Esophagus muscularis mucosa (tissue), 4 donors: ENCODE results near the gene TTC33. TPM values are rescaled to one million over a fixed set of nuclear protein-coding genes. Genes with fewer than 3 reads are reported as not detected.

Experiments used
- DNase-seq: peaks from one replicate; pipeline ENCODE4 v3.0.0-alpha.2; 2017; ENCODE audit errors: extremely low spot score
- H3K27ac ChIP-seq, 4 donors: fragments of 200-600 bp; sonication (generic); replicated peaks in 1 of 4; 1 replicate in 3 of 4; 2 replicates in 1 of 4; pipeline ENCODE4 v1.5.1; 2016 to 2019; ENCODE audit warnings: mild to moderate bottlenecking in 1 of 4
- H3K27me3 ChIP-seq, 4 donors: fragments of 200-600 bp; sonication (generic); one replicate each; pipeline versions ENCODE4 v1.5.1 to v1.6.0; 2016 to 2019
- H3K36me3 ChIP-seq, 4 donors: fragments of 200-600 bp; sonication (generic); one replicate each; pipeline ENCODE4 v1.5.1; 2016 to 2019
- H3K4me1 ChIP-seq, 4 donors: fragments of 200-600 bp; sonication (generic); one replicate each; pipeline ENCODE4 v1.5.1; 2016 to 2019
- H3K4me3 ChIP-seq, 4 donors: fragments of 200-600 bp; sonication (generic); 1 replicate in 2 of 4; 2 replicates in 2 of 4; pipeline ENCODE4 v1.5.1; 2016 to 2019; ENCODE audit warnings: mild to moderate bottlenecking in 4 of 4, moderate library complexity in 1 of 4
- H3K9me3 ChIP-seq, 4 donors: fragments of 200-600 bp; sonication (generic); 1 replicate in 3 of 4; 2 replicates in 1 of 4; pipeline ENCODE4 v1.5.1; 2016 to 2019
- EP300 ChIP-seq: sonication (generic); formaldehyde crosslinking; IDR thresholded peaks from one replicate; pipeline ENCODE4 v1.6.1; 2017; ENCODE audit warnings: antibody characterized with exemption
- POLR2A ChIP-seq: fragments of 450-650 bp; IDR thresholded peaks from one replicate; pipeline ENCODE4 v1.6.1; 2017; ENCODE audit warnings: antibody characterized with exemption, moderate library complexity, mild to moderate bottlenecking, low read depth
- POLR2AphosphoS5 ChIP-seq, 2 donors: sonication (generic); formaldehyde crosslinking; IDR thresholded peaks; one replicate each; pipeline ENCODE4 v1.6.1; 2017; ENCODE audit warnings: antibody characterized with exemption in 2 of 2
- WGBS: methylation state at CpG from one replicate; pipeline ENCODE4 v1.1.5; 2018; 5-methylcytosine and 5-hydroxymethylcytosine counted together
- intact Hi-C: fragments of 100-400 bp; cut with DNase I; formaldehyde crosslinking; loops from one replicate; pipeline ENCODE4 v1.15.1; 2023
- total RNA-seq, 4 donors: library from RNA; depleted of rRNA; stranded (reverse); fragments of >200 nt; gene quantifications; one replicate each; pipeline versions ENCODE4 v1.1.0 to v1.2.1, GENCODE V29; 2016
- TF ChIP-seq, protein P1 (sequence below), 3 experiments: fragments of 200-600 bp in 2 of 3; fragments of 450-650 bp in 1 of 3; sonication (generic) in 2 of 3; IDR thresholded peaks; one replicate each; pipeline ENCODE4 v1.5.1; 2017 to 2019; ENCODE audit warnings: antibody characterized with exemption in 3 of 3, mild to moderate bottlenecking in 2 of 3, moderate library complexity in 1 of 3

Gene TTC33
- total RNA-seq, 4 donors from 2014 or later = 19.1 to 32.7 (median 24.0) TPM

DNA sequence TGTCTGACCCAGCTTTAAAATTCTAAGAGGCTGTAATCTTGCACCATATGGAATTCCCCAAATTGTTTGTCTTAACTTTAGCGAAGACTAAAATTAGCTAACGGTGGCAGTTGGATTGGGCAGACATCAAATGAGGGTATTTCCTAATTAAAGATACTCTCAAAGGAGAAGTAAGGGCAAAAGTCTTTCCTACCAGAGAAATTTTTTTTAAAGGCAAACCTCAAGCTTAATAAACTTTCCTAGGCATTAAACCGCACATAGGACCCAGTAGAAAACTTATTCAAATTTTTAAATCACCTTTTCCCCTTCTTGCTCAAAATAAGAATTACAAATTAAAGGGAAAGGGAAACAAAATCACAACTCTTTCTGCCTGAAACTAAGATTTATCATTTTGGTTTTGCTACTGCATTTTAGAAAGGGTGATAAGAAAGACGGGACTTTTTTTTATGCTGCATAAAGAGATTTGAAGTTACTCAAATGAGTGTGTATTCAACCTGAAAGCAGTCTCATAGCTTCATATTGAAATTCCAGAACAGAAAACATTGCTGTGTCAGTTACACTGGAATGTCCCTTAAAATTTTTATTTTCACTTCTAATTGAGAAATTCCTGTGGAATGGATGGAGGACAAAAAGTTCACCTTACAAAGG, 265.2 kb downstream of the TTC33 start:
- H3K36me3 ChIP-seq = no peaks in the 10 kb centered on the region
- H3K4me3 ChIP-seq = no peak overlapping the region
- 50% methylated on average over 4 of the region's 4 CpGs for WGBS
- intact Hi-C loops = no loop called here
- H3K4me1 ChIP-seq = no peaks in the 10 kb centered on the region
- TF ChIP-seq POLR2A (no peak), POLR2AphosphoS5 (IDR thresholded peaks at IDR 0.05) (no peak), EP300 (no peak)
- TF ChIP-seq, protein P1, sequence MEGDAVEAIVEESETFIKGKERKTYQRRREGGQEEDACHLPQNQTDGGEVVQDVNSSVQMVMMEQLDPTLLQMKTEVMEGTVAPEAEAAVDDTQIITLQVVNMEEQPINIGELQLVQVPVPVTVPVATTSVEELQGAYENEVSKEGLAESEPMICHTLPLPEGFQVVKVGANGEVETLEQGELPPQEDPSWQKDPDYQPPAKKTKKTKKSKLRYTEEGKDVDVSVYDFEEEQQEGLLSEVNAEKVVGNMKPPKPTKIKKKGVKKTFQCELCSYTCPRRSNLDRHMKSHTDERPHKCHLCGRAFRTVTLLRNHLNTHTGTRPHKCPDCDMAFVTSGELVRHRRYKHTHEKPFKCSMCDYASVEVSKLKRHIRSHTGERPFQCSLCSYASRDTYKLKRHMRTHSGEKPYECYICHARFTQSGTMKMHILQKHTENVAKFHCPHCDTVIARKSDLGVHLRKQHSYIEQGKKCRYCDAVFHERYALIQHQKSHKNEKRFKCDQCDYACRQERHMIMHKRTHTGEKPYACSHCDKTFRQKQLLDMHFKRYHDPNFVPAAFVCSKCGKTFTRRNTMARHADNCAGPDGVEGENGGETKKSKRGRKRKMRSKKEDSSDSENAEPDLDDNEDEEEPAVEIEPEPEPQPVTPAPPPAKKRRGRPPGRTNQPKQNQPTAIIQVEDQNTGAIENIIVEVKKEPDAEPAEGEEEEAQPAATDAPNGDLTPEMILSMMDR (IDR thresholded peaks at IDR 0.05) = no peak
- no peak for DNase-seq
- H3K27me3 ChIP-seq = no peaks in the 10 kb centered on the region
- H3K9me3 ChIP-seq = no peaks in the 10 kb centered on the region
- H3K27ac ChIP-seq = no peak overlapping the region

DNA sequence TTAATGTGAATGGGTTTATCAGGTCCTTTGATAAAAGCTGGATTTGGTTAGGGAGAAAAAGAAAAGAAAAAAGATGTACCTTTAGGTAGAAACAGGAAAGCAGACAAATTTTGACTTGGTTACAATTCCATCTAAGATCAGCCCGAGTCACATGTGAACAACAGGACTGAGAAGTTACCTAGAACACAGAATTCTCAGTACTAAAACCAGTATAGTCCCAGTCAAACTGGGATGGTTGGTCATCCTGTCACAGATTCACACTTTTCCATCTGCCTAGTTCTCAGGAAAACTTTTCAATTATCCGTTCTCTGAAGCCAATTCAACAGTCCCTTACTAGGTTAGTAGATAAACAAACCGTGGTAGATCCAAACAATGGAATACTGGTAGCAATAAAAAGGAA, 266.3 kb downstream of the TTC33 start:
- no peaks in the 10 kb centered on the region for H3K4me1 ChIP-seq
- no peaks in the 10 kb centered on the region for H3K9me3 ChIP-seq
- TF ChIP-seq EP300 (no peak), POLR2AphosphoS5 (IDR thresholded peaks at IDR 0.05) (no peak)
- no peak for DNase-seq
- no peak overlapping the region for H3K27ac ChIP-seq
- no peaks in the 10 kb centered on the region for H3K36me3 ChIP-seq
- H3K27me3 ChIP-seq = no peaks in the 10 kb centered on the region
- WGBS = 72% methylated on average over 3 of the region's 3 CpGs
- intact Hi-C loops = no loop called here
- H3K4me3 ChIP-seq = no peak overlapping the region

DNA sequence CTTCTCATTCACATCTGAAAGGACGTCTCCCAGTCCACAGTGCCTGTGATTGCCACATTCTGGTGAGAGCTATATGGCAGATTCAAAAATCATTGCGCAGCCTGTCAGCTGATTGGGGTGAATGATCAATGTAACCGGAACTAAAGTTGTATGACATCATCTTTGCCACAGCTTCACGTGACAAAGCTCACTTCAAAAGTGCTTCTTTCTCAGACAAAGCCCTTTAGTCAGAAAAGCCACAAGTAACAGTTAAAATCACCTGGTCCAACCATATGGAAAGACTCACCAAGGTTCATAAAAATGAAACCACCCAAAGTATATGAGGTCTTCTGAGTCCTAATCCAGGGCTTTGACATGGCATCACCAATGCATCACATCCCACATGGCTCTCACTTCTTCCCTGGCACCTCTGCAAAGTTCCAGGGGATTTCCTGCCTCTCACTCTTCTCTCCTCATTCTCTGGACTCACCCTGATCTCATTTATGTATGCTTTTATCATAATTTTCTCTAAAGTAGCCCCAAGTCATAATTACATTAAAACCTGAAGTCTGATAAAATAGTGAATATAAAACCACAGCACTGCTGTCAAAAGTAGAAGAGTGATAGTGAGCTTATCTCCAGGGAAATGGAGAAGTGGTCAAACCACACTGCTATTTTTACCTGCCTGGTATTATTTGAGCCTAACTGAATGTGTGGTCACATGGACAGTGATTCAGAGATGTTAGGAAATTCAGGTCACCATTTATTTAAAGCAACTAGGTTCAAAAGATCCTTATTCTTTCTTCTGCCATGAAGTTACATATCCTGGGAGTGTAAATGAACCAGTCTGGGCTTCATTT, 269.1 kb downstream of the TTC33 start:
- DNase-seq = no peak
- no peaks in the 10 kb centered on the region for H3K36me3 ChIP-seq
- no peak overlapping the region for H3K4me3 ChIP-seq
- TF ChIP-seq, protein P1 (IDR thresholded peaks at IDR 0.05) = no peak
- TF ChIP-seq POLR2A (no peak), EP300 (no peak), POLR2AphosphoS5 (IDR thresholded peaks at IDR 0.05) (no peak)
- no peak overlapping the region for H3K27ac ChIP-seq
- 80% methylated on average over 4 of the region's 4 CpGs for WGBS
- H3K4me1 ChIP-seq = no peaks in the 10 kb centered on the region
- H3K9me3 ChIP-seq = no peaks in the 10 kb centered on the region
- intact Hi-C loops = no loop called here
- H3K27me3 ChIP-seq = no peaks in the 10 kb centered on the region

DNA sequence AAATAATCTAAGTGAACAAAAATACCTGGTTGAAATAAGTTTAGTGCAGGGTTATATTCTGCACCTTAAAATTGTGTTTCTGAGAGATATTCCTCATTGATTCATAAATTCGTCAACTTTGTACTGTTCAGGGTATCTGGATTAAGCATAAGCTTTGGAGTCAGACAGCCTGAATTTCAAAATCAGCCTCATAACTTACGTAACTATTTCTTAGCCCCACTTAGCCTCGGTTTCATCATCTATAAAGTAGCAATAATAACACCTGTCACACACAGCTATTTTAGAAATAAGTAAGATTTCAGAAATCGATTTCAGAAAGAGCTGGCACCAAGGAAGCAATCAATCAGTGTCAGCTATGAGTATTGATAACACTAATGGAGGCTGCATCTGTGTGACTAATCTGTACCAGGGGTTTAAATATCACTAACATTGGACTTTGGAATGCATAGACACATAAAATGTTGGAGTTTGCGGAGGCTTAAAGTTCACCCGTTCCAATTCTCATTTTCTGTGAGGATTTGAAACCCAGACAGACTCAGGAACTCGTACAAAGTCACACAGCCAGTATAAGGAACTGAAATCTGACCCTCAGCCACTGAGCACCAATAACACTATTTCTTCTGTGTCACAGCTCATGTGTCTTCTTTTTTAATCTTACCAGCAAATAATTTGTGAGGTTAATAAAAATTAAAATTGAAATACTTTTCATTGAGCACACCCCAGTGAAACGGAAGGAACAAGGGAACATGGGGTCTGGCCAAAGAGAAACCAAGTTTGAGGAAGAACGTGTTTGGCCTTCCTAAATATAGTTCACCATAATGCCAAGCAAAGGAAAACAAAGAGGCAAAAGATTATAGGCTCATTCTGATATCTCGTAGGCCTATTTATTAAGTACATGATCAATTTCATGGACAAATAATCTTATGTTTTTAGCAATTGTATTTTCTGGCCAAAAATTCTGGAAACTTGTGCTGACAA, 270.5 kb downstream of the TTC33 start:
- Histone ChIP-seq H3K36me3 (no peaks in the 10 kb centered on the region), H3K9me3 (no peaks in the 10 kb centered on the region), H3K4me1 (no peaks in the 10 kb centered on the region), H3K4me3 (no peak overlapping the region), H3K27ac (no peak overlapping the region), H3K27me3 (no peaks in the 10 kb centered on the region)
- TF ChIP-seq, protein P1 (IDR thresholded peaks at IDR 0.05) = no peak
- no peak for TF ChIP-seq POLR2A
- 78% methylated on average over 10 of the region's 10 CpGs for whole genome bisulfite sequencing
- intact Hi-C loops = no loop called here
- DNase-seq = no peak

DNA sequence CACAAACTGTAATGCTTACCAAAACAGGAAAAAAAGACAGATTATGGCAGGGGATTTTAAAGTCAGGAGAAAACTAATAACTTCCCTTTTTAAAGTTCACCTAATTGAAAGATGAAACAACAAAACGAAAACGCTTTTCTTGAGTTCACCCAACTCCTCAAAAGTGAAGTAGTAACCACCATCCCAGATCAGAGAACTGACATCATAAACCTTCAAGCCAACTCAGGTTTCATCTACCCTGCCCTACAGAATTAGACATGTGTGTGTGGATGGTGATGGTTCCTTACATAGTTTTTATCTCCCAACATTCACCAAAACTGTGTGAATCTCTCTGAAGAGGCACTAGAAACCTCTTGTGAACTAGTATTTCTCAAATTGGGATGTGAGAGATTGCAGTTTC, 271.3 kb downstream of the TTC33 start:
- H3K9me3 ChIP-seq = no peaks in the 10 kb centered on the region
- TF ChIP-seq EP300 (no peak), POLR2A (no peak), POLR2AphosphoS5 (IDR thresholded peaks at IDR 0.05) (no peak)
- TF ChIP-seq, protein P1 (IDR thresholded peaks at IDR 0.05) = no peak
- WGBS = 81% methylated on average over 2 of the region's 2 CpGs
- no peak overlapping the region for H3K4me3 ChIP-seq
- no peaks in the 10 kb centered on the region for H3K27me3 ChIP-seq
- no peaks in the 10 kb centered on the region for H3K4me1 ChIP-seq
- intact Hi-C loops = no loop called here
- no peak overlapping the region for H3K27ac ChIP-seq
- DNase-seq = no peak
- H3K36me3 ChIP-seq = no peaks in the 10 kb centered on the region
